ENCODE measurements around the gene PODN.

PODN gene

DNA sequence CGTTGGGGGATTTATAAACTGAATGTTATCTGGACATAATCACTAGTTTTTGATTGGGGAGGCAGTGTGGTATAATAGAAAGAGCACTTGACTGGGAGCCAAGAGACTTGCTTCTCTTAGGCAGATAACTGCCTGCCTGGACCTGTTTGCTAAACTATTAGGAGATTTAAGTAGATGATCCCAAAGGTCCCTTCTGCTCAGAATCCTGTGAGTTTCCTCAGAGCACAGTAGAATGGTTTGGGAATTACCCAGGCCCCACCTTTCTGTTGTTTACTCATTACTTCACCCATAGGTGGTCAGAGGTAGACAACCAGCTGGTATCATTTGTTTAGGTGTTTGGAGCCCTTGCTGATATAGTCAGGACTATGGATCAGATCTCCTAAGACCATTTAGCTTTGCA lies 10.3 kb upstream of the PODN start:
- DNase-seq, result no peak

DNA sequence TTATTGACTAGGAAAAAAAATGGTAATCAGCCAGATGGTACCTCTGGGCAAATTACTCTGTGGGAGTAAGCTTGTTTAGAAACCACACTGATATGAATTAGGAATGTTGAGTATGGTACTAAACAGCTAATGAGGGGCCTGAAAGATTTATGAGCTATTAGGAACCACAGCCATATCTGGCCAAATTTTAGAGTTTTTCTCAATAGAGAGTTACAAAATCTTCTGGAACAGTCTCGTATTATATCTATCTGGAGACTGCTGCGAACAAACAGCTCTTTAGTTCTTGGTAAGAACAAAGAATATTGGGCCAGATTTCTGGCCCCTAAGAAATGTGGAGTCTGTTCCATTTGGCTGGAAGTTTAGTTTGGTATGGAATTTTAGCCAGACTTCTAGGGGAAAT lies 4.9 kb upstream of the PODN start:
- no peak for DNase-seq

DNA sequence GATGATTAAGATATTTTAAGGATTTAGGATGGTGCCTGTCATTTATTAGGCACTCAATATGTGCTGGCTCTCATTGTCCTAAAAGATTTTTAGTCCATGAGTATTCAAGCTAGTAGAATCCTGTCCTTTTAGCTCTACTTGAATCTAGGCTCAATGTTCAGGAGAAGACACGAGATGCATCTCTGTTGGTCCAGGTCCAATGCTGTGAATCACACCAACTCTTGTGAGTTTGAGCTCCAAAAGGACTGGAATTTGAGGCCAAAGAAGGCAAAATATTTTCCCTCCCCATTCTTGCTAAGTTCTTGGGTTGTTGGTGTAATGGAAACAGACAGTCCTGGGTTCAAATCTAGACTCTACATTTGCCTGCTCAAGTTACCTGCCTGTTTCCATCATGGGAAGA lies 1.4 kb upstream of the PODN start:
- no peak for DNase-seq

DNA sequence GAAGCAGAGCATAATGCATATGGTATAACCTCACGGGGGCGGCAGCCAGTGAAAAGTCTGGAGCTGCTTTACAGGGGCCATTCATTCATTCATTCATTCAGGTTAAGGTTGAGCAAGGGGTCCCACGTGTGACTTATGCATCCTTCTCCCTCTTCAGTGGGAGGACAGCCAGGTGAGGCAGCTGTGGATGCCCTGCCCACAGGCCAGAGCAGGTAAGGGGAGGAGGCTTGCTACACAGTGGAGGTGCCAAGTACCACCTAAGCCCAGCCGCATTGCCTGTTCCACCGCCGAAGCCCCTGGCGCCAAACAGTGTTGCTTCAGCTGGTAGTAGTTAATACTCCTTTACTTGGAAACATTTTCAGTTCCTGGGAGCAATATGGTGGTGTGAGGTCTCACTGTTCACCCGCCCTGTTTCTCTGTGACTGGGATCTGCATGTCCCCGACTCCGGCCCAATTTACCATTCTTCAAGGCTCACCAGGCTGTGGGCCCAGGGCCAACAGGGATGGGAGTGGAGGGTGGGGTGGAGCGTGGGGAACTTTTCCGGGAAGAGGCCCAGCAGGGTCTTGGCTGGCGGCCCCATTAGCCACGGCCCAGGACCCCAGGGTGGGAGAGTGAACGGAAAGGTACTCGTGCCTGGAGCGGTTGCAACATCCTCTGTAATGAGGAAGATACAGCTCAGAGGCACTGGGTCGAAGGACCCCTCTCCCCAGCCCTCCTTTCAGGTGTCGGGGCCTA lies 722 bp upstream of the PODN start:
- peak; percentile 19 for DNase-seq

DNA sequence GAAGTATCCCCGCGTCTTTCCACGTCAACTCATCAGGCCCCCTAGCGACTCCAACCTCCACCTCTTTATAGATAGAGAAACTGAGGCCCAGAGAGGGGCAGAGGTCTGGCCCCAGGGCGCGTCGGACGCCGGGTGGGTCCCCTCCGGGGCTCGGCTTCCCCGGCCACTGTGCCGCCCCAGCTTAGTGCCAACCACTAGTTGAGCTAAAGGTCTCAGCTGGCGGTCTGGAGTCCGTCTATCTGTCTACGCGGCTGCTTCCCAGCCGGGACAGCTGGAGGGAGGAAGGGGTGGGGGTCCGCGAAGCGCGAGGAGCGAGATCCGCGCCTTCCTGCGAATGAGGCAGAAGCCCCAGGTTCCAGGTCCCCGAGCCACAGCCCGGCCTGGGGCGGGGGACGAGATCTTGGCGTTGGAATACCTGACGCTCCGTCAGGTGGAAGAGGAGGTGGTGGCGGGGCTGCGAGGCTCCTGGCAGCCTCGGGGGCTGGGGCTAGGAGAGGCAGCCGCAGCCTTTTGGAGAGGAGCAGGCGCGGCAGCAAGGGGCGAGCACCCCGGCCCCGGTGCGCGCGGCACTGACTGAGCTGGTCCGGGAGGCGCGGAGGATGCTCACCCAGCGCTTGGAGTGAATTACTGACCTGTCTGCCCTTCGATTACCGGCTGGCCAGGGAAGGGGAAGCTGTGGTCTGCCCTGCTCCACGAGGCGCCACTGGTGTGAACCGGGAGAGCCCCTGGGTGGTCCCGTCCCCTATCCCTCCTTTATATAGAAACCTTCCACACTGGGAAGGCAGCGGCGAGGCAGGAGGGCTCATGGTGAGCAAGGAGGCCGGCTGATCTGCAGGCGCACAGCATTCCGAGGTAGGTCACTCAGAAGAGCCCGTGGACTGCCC lies 937 bp downstream of the PODN start:
- no peak for DNase-seq

DNA sequence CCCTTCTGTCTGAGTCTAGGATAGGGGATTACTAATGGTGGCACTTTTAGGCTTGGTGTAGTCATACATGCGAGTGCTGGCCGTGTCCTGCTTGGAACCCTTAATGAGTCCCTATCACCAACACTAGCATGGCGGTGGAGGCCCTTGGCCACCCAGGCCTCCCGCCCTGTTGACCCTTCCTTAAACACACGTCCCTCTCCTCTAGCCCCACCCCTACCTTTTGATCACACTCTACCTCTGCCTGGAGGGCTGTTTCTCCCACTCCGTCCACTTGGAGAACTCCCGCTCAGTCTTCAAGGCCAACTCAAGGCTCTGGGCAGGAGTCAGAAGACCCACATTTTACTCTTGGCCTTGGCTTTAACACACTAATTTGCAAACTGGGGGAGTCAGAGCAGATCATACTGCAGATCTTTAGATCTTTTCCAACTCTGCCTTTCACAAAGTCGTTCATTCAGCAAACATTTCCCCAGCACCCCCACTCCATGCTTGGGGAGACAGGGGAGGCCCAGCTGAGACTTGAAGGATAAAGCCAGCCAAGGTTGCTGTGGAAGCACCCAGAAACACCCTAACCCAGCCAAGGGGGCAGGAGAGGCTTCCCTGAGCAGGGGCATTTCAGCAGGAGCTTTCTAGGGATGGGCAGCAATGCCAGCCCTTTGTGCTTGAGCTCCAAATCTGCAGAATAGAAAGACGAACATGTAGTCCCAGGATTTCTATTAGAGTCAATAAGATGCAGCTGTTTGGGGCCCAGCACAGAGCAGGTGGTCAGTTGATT lies 1.9 kb downstream of the PODN start:
- no peak for DNase-seq

DNA sequence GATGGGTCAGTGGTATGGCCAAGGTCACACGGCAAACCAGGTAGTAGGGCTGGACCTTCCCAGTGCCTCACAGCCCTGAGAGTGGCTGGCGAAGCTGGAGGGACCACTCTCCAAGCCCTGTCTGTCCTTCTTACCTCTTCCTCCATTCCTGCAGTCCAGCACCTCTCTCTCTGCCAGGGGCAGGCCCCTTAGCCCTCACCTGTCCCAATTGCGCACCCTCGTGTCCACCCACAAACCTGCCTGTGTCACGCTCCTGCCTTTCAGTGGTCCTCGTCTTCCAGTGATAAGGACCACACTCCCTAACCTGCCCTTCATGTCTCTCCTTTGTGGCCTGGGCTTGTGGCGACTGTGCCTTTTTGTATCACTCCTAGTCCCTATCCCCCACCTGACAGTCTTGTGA lies 3.4 kb downstream of the PODN start:
- DNase-seq, result no peak

DNA sequence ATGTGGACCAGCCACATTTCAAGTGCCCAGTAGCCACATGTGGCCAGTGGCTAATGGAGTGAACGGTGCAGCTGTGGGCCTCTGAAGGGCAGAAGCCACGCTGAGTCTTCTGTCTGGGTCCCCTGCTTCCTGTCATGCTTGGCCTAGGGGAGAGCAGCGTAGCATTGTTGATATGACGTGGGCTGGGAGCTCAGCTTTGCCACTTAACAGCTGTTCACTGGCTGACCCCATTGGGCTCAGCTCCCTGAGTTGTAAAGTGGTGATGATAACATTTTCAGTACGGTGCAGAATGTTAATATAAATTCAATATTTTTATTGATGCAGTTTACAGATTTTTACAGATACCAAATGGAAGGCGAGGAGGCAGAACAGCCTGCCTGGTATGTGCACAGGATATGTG lies 4.5 kb downstream of the PODN start:
- no peak for DNase-seq

DNA sequence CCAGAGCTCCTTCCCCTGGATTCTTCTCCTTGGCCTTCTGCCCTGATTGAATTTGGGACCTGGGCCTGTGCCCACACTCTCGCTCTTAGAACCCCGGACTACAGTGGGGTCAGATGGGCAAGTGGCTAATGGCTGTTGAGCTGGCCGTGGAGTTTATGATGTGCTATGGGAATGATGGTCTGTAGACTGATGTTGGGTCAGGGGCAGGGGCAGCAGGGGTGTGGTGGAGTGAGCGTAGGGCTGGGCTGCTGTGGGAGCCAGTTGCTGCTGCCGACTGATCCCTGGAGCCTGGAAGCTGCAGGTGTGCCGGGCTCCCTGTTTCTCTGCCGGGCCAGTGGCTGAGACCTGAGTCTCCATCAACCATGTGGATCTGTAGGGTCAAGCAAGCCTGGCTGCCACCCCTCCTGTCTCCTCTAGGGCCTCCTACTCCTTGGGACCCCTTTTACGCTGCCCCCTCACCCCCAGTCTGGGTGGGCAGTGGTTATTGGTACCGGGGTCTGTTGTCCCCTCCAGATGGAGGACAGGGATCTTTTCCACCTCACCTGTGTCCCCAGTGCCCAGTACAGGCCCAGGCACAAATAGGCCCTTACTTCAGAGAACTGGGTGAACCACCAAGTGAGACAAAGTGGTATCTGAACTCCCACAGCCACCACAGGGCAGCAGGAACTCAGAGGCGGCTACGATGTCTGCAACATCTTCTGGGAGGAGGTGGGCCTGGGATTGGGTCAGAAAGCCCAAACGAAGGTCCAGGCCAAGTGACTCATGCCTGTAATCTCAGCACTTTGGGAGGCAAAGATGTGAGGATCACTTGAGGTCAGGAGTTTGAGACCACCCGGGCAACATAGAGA lies 5.1 kb downstream of the PODN start:
- no peak for DNase-seq

DNA sequence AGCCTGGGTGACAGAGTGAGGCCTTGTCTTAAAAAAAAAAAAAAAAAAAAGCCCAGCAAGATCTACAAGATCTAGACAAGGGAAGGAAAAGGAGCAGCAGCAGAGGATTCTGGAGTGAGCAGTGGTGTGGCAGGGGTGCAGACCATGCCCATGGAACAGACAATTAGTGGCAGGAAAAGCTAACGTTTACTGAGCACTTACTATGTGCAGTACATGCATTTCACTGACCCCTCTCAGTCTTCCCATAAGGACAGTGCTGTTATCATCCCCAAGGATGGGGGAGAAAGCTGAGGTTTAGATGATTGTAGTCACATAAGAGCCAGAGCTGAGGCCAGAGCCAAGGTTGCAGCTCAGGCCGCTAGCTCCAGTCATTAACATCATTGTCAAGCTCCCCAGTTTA lies 5.9 kb downstream of the PODN start:
- no peak for DNase-seq

DNA sequence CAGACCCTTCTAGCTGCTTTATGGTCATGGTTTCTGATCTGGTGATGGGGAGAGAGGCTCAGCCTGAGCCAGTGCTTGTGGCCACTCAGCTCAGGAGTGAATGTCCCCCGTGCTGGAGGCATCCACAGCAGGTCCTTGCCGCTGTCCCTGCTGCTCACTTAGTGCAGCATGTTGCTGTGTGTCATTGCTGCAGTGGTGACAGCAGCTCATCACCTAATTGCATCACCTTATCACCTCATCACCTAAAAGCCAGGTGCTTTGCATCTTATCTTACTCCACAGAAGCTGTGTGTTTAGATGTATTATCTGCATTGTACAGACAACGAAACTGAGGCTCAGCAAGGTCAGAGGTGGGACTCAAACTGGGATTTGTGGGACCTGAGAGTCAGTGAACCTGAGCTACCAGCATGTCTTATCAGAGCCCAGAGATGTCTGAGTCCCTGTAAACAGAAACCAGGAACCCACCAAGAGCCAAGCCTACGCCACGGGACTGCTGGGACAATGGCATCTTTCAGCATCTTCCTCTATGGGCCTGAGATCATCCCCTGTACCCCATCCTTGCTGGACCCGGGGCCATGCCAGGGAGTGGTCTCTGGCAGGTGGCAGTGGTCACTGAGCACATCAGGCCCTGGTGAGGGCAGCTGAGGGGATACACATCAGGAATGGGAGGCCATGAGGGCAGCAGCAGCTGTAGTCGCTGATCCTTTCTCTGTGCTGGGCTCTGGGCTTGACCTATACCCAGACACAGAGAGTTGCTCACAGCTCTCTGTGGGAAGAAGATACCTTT lies 6.5 kb downstream of the PODN start:
- no peak for DNase-seq

DNA sequence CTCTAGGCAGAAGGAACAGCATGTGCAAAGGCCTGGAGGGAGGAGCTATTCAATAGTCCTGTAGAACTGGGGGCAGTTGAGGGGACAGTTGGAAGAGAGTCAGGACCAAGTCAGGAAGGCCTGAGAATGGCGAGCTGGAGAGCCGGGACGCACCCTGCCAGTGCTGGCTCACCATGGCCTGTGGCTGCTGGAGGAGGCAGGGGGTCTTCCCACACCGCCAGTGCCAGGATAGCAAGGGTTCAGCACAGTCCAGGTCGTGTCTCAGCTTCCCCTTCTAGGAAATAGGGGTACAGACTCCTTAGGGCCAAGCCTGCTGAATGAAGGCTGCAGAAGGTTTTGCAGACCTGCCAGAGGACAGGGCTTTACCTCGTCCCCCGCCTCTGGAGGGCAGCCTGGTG lies 7.3 kb downstream of the PODN start:
- no peak for DNase-seq

DNA sequence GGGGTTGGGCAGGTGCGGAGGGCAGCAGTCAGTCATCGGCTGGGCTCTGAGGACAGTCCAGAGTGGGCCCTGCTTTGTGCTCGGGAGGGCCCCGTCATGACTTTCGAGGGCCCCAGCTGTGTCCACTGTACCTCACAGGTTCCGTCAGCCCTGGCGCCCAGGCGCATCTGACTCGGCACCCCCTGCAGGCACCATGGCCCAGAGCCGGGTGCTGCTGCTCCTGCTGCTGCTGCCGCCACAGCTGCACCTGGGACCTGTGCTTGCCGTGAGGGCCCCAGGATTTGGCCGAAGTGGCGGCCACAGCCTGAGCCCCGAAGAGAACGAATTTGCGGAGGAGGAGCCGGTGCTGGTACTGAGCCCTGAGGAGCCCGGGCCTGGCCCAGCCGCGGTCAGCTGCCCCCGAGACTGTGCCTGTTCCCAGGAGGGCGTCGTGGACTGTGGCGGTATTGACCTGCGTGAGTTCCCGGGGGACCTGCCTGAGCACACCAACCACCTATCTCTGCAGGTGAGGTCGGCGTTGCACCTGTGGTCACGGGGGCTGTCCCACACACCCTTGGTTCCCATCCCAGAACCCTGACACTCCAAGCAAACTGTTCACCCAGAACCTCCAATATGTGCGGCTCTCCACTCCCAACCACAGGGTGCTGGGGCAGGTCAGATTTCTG lies 7.8 kb downstream of the PODN start:
- no peak for DNase-seq

DNA sequence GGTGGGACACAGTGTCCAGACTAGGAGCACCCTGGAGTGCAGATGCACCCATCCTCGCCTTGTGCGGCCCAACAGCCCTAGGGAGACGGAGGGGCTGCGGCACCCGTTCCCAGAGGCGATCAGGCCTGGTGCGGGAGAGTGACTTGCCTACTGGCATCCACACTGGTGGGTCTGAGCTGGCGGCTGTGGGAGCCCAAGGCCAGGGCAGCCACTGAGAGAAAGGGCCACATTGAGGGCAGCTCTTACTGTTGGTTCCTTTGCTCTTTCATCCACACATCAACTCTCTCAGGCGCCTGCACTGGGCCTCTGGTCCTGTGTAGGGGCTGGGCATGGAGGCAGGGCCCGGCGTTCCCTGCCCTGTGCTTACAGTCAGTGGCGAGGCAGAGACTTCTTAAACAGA lies 8.6 kb downstream of the PODN start:
- DNase-seq, result no peak

DNA sequence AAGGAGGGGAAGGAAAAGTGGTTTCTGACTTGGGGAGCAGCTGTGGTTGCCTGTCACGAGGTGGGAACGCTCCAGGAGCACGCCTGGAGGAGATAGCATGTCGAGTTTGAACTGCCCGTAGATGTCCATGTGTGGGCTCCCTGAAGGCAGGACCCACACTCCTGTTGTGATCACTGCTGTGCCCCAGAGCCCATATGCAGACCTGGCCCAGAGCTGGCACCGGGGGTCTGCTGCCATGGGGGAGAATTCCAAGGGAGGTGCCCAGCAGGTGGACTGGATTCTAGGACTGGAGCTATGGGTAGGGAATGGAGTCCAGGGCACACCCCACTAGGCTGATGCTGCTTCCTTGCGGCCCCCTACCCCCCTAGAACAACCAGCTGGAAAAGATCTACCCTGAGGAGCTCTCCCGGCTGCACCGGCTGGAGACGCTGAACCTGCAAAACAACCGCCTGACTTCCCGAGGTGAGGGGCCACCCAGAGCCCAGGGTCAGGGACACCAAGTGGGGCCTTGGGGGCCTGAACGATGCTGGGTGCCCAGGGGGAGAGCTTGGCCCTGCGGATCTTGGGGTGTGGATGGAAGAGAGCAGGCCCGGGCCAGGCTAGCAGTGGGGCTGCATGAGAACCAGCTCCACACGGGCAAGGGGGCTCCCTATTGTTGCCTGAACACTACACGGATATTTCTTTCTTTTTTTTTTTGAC lies 9.3 kb downstream of the PODN start:
- no peak for DNase-seq

DNA sequence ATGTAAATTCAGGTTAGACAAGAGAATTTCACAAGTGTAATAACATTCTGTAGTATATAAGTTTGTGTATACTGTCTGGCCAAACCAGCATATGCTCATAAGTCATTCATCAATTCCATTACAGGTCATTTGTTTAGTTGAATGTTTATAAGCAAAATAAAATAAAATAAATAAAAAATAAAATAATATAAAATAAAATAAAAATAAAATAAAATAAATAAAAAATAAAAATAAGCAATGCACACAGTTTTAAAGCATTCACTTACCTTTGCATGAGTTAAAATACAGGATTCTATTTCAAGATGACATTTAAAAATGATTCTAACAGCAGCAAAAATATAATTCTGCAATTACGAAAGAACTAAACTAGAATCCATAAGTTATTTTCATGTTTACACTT lies 9.9 kb downstream of the PODN start:
- DNase-seq, result no peak

DNA sequence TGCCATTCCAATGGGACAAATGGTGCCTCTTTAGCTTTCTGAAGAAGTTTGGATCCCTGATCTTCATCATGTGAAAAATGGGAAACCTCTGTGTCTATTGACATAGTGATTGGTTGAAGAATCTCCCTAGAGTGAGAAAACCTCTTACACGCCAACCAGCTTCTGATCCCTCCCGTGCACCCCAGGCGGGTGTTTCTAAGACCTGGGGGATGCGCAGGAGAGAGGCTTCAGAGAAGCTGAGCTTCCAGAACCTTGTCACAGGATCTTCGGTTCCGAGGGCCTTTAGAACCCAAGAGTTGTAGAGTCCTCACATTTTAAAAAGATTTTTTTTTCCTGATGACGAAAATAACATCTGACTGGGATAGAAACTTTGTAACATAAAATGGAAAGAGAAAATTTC lies 11.3 kb downstream of the PODN start:
- no peak for DNase-seq

DNA sequence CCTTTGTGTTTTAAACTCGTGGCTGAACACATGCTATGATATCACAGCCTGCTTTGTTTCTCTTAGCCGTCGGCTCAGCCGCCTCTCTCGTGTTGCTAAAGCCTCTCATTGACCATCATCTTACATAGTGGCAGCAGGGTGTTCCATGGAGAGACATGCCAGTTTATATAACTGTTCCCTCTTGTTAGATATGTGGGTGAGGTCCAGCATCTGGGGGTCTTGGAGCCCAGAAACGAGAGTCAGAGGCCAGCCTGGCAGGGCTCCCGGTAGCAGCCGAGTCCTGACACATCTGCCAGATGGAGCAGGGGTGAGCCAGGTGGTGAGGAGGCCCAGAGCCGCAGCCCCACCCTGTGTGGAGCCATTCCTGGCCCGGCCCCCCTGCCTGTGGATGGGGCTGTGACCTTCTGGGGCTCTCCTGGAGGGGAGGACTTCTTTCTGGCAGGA lies 11.9 kb downstream of the PODN start:
- DNase-seq, result peak; percentile 12

DNA sequence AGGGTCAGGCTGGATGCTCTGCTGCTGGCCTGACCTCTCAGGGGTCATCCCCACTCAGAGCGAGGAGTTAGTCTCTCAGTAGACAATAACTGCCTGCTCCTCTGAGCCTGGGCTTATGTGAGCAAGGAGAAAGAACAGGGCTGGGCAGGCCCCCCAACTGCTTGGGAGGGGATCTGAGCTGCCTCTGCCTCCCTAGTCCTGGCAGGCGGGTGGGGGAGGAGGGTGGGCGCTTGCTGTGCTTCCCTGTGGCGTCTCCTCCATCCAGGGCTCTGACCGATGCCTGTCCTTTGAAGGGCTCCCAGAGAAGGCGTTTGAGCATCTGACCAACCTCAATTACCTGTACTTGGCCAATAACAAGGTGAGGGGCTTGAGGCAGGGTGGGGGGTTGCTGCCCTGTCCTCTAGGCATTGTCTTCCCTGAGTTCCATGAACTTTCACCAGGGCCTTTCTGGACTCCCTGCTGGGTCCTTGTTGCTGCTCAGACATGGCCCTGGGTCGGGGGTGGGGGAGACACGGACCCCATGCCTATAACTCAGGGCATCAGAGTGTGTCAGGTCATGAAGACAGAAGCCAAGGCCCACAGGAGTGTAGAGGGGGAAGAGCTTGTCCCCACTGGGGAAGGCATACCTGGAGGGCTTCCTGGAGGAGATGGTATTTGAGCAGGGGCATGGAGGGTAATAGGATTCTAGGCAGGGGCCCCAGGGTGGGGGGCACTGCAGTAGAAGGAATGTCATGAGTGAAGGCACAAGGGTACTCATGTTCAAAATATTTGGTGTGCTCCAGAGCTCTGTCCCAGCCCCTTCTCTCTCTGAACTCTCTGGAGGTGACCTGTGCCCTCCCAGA lies 12.5 kb downstream of the PODN start:
- no peak for DNase-seq

DNA sequence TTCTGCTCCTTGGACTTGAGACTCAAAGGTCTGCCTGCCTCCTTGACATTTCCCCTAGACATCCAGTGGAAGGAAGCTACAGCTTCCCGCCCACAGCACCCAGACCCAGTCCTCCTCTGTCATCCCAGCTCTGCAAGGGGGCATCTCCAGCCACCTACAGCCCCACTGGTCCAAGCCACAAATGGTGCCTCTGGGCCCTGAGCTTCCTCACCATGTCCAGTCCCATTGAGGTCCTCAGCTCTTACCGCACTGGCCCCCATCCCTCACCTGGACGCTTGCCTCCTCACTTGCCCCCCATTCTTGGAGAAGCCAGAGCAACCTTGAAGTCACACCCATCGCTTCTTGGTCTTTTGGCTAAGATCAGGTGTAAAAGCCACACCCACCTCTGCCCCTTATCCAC lies 13.2 kb downstream of the PODN start:
- no peak for DNase-seq
